HG02798 (cell line): ENCODE results near the gene STIMATE.

Source experiments
- ATAC-seq: cut with Tn5 transposase; IDR thresholded peaks from one replicate; pipeline ENCODE4 v1.9.1; 2021; ENCODE audit warnings: mild to moderate bottlenecking; ENCODE audit not compliant: unreplicated experiment, poor library complexity

The STIMATE gene

GRCh38 chr3:52897130-52898122, at the start of gene STIMATE:
Gene STIMATE, minus strand, starts transcription at chr3:52897548. Its CDS starts 98 bp downstream, at chr3:52897450.
- peak; percentile 93 for ATAC-seq

- ATAC-seq, result no peak
Observed at GRCh38 chr3:52939600-52939999, 42.3 kb upstream of the STIMATE start.

DNA sequence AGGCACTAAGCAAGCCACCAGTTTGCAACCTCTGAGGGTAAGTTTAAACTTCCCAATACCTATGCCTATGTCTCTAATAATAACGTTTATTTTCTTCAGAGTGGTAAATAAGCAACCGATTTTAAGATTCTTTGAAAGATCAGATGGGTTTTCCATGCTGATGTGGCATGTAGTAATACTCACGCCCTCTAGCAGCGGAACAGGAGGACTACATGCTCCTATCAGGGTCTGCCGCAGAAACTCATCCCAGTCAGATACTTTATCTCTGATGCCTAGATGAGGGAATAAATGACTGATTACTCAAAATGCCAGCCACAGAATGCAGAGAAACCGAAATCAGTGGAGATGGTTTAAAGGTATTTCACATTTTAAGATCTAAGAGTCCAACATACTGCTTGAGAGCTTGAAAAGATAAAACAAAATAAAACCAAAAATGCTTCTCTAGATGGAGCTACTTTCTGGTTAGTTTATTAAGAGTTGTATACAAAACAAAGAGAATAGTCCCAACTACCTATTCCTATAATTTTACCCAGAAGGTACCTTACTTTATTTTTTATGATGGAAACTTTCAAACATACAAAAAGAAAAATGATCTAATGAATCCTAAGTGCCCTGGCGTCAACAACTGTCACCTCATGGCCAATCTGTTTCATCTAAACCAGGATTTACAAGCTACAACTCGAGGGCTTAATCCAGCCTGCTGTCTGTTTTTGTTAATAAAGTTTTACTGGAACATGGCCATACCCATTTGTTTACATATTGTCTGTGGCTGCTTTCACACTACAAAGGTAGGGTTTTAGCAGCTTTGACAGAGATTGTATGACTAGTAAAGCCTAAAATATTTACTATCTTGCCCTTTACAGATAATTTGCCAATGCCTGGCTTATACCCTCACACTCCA, 37.5 kb upstream of the STIMATE start:
- peak; percentile 53 for ATAC-seq

DNA sequence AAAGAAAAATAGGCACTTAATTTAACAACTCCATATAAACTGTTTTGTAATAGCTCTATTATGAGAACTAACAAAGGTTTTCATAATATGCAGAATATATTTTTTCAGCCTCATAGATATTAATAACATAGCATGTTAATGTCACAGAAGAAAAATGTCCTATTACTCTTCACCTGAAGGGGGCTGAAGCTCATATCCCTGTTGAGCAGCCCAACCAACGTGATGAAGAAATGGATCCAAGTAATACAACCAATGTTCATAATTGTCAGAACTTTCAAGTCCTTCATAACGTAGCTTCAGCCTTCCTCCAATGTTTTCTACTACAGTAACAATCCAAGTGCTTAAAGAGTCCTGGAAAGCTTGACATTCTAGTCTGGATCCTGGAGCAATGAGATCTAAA, 34.5 kb upstream of the STIMATE start:
- no peak for ATAC-seq

DNA sequence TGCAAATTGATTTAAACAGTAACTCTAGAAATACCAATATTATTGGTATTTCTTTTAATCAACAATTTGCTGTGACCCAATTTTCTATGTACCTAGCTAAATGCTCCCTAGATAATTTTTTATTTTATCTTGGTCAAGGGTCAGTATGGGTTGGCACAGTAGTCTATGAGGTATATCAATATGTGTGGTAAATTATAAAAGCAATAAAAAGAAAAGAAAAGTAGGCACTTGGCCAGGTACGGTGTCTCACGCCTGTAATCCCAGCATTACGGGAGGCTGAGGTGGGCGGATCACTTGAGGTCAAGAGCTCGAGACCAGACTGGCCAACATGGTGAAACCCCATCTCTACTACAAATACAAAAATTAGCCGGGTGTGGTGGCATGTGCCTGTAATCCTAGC, 34.0 kb upstream of the STIMATE start:
- ATAC-seq, result no peak

DNA sequence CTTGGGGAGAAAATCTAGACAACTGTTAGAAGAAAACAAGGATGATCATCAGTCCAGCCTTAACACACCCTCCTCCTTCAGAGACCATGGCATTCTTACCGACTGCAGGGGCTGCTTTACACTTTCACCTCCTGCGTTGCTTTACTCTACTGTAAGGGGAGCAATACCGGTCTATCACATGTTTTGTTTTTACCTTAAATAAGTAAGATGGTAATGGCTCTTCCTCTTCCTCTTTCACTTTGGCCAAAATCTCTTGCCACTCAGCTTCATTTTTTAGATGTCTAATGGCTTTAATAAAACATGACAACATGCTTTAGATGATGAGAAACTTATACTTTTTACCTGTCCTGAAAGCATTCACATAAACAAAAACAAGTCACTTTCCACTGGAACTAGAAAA, 33.4 kb upstream of the STIMATE start:
- ATAC-seq, result no peak

- no peak for ATAC-seq
Observed at GRCh38 chr3:52926554-52926953, 29.2 kb upstream of the STIMATE start.

DNA sequence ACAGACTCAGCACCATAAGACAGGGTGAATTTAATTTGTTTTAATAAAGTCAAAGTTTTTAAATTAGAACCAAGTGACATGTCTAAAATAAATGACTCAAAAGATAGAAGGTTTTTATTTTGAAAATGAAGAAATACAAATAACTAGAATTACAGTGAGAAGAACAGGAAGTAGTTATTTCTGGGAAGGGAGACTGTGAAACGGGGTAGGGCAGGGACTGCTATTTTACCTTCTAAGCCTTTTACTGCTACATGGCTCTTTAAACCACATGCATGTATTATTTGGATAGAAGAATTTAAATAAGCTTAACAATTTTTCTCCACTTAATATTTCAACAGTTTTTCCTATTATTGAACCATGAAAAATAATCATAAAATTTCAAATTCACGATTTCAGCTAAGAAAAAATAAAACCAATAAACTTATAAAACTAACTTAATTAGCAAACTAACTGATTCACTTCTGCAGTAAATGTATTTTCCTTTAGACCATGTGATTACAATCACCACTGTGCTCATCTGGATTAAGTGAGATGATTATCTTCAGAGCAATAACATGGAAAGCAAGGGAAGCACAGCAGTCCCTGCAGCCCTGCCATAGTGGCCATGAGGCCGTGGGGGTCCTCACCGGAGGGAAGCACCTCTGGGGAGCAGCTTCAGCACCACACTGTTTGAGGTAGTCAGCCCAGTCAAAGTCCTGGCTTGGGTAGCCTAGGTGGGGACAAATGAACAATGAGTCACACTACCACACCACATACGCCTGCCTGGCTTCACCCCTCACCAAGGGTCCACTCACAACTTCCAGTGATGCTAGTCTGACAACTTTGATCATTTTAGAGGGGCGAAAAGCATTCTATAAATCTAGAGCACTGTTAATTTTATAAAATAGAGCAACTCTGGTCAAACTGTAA, 28.3 kb upstream of the STIMATE start:
- ATAC-seq, result no peak

DNA sequence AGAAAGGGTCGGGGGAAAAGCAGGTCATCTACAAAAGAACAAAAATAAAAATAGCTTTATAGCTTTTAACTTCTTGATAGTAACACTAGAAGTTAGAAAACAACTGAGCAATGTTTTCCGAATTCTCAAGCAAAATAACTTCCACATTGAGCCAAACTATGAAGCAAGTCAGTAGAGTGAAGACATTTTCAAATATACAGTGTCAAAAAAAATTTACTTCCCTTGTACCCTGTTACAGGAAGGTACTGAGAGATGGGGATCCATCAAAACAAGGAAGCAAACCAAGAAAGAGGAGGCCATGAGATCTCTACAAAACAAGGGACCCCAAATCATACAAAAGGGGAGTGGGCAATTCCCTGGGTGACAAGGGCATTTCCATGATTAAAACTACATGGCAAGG, 26.6 kb upstream of the STIMATE start:
- no peak for ATAC-seq

DNA sequence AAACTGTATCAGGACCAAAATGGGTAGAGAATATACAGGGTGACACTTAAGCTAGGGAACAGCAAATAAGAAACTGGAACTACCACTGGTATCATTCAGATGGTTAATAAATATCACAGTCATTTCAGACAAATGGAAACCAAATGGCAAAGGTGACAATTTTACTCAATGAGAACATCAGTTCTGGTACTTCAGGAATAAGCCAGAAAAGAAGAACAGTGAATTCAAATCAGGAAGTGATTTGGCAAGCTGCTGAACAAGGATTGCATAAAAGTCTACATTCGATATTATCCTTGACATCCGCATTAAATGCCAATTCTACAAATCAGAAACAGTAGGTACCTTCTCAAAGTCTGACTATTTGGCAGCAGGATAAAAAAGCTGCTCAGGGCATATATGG, 23.5 kb upstream of the STIMATE start:
- ATAC-seq, result no peak

- ATAC-seq, result no peak
Observed at GRCh38 chr3:52917044-52917443, 19.7 kb upstream of the STIMATE start.

GRCh38 chr3:52915294-52915693, 17.9 kb upstream of the STIMATE start:
- ATAC-seq, result no peak

DNA sequence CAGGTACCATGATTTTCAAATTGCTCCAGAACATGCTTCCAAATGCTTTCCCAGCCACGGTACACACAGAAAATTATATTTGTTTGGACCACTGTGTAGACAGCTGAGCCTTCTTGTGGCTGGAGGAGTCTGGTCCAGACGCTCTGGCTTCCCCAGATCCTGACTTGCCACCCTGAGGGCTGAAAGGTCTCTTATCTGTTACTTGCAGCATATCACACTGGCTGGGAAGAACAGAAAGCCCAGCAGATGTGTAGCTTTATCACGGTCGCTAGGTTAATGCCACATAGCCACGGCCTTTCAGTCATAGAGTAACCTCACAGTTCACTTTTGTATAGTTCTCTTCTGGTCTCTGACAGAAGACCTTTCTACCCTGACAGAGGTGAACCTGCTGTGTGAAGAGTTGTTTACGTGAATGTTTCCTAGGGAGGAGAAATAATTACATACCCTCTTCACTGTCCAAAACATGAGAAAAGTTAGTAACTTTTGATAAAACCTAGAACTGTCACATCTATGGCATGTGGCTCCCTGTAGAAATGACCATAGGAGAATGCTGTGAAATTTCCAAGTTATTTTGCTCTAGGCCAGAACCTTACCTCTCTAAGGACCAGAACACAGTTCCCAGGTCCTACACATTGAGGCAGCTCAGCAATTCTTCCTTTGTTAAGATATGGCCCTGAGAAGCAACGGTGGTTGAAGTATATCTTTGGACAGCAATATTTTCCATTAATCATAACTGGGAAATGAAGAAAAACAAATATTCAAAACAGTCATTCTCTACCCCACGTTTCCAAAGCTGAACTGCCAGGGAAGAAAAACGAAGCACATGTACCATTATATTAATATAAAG, 15.8 kb upstream of the STIMATE start:
- no peak for ATAC-seq

- ATAC-seq, result no peak
Observed at GRCh38 chr3:52910823-52911222, 13.5 kb upstream of the STIMATE start.

DNA sequence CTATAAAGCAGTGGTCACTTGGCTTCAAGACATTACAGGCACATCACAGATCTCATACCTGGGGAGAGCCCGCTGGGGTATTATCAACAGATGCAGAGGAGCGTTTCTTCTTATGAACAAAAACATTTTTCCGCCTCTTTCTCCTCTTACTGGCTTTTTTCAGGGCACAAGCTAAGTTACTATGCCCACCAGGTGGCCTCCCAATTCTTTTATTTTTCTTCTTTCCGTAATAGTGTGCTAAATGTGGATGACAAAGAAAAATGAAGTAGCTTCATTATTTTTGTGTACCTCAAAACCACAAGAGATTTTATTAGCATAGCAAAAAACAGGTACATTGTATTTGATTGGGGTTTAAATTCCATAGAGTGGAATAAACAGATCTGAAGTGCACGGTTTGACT, 10.1 kb upstream of the STIMATE start:
- ATAC-seq, result no peak

DNA sequence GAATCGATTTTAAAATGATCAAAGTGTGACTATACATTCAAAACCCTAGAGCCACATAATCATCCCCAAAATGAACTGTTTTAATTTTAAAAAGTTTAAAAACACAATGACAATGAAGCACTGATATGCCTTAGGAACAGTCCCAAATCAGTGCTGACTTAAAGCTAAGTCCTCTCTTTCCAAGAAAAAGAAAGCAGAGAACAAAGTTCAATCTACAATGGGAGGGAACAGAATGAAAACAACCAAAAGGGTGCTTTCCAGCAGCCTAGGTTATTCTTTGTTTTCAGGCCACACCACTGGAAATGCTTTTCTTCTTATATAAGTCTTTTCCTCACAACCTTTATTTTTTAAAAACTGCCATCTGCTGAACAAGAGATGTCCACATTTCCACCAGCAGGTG, 7.2 kb upstream of the STIMATE start:
- no peak for ATAC-seq

DNA sequence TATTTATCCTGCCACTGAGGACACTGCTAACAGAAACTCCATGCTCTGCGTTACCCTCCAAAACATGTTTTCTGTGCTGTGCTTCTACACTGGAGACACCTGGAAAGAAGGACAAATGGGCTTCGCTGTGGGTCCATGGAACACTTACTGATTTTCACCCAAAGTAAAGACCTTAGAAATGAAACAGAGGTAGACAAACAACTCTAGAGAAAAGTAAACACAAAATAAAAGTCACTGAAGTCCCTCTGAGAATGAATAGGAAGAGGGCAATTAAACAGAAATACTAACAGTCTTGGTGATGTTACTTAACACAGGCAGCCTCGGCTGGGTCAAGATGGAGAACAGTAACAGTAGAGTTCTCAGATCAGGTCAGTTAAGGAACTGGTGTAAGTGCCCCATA, 6.7 kb upstream of the STIMATE start:
- ATAC-seq, result no peak

DNA sequence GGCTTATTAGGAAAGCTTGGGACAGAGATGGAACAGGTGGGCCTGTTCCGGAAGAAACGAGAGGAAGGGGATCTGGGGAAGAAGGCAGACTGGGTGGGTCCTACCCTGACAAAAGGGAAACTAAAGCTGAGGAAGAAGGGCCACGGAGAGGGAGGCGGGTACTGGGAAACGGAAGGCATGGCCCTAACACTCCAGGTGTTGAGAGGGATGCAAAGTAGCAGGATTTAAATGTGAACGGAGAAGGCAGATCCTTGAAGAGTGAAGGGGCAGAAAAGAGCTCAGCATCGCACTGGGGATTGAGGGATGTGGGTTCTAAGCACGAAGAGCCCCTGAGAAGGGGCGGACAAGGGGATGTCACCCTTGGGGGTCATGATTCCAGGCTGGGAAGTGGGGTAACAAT, 735 bp downstream of the STIMATE start:
- no peak for ATAC-seq

DNA sequence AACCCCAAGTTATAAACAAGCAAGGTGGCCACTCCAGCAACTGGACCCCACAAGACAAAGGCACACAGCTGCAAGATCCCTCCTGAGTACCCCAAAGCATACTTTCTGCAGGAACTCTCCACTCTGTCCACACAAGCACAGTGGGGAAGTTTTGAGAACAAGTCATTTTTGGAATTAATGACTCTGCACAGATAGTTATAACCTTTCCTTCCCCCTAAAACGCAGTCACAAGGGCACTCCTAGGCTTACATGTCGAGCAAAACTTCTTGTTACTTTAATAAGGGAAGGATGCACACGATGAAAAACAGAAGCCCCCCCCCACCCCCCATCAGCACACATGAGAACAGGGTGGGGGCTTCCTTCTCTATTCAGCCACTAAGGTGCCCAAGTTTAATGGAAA, 1.2 kb downstream of the STIMATE start:
- no peak for ATAC-seq
